Gastroesophageal sphincter (tissue), 3 donors: ENCODE results near the gene IFNGR1.

Source experiments
- EP300 ChIP-seq: sonication (generic); formaldehyde crosslinking; IDR thresholded peaks from one replicate; pipeline ENCODE4 v1.6.1; 2017; ENCODE audit warnings: antibody characterized with exemption, mild to moderate bottlenecking
- POLR2AphosphoS5 ChIP-seq: sonication (generic); formaldehyde crosslinking; IDR thresholded peaks from one replicate; pipeline ENCODE4 v1.6.1; 2017; ENCODE audit warnings: antibody characterized with exemption
- TF ChIP-seq, protein P1 (sequence below), 4 experiments: fragments of 200-600 bp in 2 of 4; fragments of 450-650 bp in 2 of 4; sonication (generic) in 1 of 4; IDR thresholded peaks; one replicate each; pipeline ENCODE4 v1.5.1; 2017 to 2019; ENCODE audit warnings: antibody characterized with exemption in 4 of 4, mild to moderate bottlenecking in 2 of 4, moderate library complexity in 2 of 4

- TF ChIP-seq, protein P1, sequence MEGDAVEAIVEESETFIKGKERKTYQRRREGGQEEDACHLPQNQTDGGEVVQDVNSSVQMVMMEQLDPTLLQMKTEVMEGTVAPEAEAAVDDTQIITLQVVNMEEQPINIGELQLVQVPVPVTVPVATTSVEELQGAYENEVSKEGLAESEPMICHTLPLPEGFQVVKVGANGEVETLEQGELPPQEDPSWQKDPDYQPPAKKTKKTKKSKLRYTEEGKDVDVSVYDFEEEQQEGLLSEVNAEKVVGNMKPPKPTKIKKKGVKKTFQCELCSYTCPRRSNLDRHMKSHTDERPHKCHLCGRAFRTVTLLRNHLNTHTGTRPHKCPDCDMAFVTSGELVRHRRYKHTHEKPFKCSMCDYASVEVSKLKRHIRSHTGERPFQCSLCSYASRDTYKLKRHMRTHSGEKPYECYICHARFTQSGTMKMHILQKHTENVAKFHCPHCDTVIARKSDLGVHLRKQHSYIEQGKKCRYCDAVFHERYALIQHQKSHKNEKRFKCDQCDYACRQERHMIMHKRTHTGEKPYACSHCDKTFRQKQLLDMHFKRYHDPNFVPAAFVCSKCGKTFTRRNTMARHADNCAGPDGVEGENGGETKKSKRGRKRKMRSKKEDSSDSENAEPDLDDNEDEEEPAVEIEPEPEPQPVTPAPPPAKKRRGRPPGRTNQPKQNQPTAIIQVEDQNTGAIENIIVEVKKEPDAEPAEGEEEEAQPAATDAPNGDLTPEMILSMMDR (IDR thresholded peaks at IDR 0.05), result no peak
- TF ChIP-seq EP300 (no peak), POLR2AphosphoS5 (no peak)
Observed at GRCh38 chr6:137203256-137203655, 15.9 kb downstream of the IFNGR1 start.
